ENCODE data around the gene TMEM223.
"Not testable (repeated sequence)": the region's sequence is repeated elsewhere in the genome, so short reads cannot be mapped to it uniquely, and the experiment has no call there.

TMEM223 gene

GRCh38 chr11:62799486-62799885 lies 7.7 kb upstream of the TMEM223 start:
- no peak for DNase-seq

DNA sequence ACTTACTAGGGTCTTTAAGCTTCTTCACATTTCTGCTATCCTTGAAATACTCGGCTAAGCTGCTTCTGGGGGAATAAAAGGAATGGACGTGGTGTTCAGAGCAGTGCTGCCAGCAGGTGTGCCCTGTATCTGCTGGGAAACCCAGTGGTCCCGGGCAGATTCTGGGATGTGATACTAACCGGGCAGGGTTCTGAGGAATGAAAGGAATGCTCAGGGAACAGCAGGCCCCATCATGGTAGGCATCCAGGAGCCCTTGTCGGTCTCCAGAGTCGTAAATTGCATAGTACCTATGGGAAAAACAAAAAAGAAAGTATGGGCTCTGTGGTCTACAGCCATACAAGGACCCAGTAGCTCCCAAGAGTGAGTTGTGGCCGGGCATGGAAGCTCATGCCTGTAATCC lies 4.5 kb upstream of the TMEM223 start:
- DNase-seq: no peak

DNA sequence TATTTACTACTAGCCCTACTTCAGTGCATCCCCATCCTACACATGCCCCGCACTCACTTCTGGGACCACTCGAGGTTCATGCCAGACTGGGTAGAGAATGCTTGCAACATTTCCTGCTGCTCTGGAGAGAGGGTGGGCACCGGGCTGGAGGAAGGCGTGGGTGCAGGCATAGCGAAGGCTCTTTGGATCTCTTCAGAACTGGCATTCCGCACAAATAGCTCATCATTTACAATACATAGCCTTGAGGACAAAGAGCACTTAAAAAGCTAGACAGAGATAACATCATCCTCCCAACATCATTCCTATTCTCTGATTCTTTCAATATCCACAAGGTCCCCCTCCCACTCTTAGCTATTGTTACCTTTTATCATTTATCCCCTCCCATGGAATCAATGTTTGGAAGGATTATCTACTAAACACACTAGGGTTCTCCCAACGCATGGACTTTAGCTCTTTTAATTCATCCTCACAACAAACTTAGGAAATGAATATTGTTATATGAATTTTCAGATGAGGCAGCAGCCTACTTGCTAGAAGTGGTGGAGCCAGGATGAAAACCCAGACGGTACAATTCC lies 2.5 kb upstream of the TMEM223 start:
- DNase-seq: no peak

- peak; percentile 37 for DNase-seq
These were observed 383 bp upstream of the TMEM223 start for GRCh38 chr11:62792202-62792575.

GRCh38 chr11:62789576-62789975 lies 2.2 kb downstream of the TMEM223 start:
- DNase-seq: no peak

DNA sequence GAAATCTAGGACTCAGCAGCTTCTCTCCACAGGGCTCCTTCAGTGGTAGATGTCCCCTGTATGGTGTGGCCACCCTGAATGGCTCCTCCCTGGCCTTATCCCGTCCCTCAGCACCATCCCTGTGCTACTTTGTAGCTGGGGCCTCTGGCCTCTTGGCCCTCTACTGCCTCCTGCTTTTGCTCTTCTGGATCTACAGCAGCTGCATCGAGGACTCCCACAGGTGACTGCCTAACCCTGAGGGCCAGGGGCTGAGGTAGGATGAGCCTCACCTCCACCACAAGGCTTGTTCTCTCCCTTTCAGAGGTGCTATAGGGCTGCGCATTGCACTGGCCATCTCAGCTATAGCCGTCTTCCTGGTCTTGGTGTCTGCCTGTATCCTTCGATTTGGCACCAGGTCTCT lies 2.8 kb downstream of the TMEM223 start:
- DNase-seq: no peak

DNA sequence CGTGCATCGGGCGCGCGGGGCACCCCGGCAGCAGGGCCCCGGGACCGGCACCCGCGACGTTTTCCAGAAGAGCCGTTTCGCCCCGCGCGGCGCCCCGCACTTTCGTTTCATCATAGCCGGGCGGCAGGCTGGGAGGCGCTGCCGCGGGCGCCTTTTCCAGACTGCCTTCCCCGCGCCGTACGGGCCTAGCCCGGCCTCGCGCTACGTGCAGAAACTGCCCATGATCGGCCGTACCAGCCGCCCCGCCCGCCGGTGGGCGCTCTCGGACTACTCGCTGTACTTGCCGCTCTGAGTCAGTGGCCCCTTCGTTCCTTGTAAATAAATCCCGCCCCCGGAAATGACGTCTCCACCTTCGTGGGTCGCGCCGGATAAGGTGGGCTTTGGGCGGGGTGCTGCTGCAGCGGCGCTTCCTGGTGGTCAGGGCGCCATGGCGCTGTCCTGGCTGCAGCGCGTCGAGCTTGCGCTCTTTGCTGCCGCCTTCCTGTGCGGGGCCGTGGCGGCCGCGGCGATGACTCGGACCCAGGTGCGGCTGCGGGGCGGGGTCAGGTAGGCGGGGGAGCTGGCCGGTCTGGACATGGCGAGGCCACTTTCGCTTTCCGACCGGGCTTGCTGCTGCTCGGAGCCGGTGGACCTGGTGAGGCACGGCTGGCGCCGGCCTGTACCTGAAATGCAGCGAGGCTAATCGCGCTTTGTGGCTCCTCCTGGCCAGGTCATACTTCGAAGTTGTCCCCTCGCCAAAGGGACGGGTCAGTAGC lies 4.6 kb downstream of the TMEM223 start, which contains the start of gene TMEM179B:
TMEM179B (plus strand) TSS at position 398 of the 755 bp plus-strand sequence; CDS start at position 428, 30 bp downstream.
- DNase-seq: peak; percentile 95

- peak; percentile 78 for DNase-seq
These were observed 5.3 kb downstream of the TMEM223 start for GRCh38 chr11:62786318-62787004.

GRCh38 chr11:62782753-62783152 lies 9.1 kb downstream of the TMEM223 start:
- no peak for DNase-seq

- no peak for DNase-seq
These were observed 13.4 kb downstream of the TMEM223 start for GRCh38 chr11:62778441-62778840.

DNA sequence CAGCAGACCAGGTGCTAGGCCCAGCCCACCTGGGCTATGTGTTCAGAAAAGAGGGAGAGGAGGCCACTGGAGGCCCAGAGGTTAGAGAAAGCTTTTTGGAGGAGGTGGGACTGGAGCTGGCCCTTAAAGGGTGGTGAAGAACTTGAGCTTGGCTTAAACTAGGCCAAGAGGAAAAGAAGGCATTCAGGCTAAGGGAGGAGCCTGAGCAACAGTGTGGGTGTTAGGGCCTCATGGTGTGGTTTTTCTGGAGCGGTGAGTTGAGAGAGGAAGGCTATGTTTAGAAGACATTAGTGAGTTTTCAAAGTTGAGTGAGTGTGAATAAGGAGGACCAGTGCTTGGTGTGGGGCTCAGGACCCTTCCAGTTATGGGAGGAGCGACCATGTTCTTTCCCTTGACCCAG lies 14.4 kb downstream of the TMEM223 start:
- no peak for DNase-seq

GRCh38 chr11:62775646-62776045 lies 16.2 kb downstream of the TMEM223 start:
- DNase-seq: no peak

- no peak for DNase-seq
These were observed 17.4 kb downstream of the TMEM223 start for GRCh38 chr11:62774407-62774806.

DNA sequence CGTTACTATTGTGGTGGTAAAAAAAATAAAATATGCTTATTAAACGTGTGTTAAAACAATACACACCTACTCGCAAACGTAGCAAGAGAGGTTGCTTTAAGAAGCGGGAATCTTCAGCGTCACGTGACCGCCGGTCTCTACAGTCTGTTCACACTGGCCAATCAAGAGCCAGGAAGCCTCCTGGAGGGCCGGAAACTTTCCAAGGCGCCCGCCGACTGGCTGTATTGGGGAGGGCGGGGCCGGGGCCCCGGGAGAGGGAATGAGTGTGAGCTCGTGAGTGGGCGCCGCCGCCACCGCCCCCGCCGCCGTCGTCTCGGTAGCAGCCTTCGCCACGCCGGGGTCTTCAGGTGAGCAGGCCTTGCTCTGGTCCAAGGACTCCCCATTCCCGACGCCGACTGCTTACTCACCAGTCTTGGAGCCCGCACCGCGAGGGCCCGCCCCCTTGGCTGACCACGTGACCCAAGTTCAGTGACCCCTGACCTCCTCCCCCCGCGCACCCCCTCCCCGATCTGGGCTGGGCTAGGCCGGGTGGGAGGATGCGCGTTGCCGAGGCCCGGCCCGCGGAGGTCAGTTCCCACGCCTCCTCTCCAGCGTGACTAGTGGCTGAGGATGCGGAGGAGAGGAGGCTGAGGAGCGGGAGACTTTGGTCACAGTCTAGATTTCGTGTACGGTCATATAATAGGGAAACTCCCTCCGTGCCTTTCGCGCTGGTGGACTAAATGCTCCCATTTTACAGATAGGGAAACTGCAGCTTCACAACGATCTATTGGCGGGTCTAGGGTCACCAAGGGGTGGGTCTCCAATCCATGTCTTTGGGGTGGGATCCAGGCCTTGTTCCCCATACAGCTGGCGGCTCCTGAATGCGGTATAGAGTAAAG lies 20.4 kb downstream of the TMEM223 start, which contains the start of gene TAF6L:
TAF6L (plus strand) TSS at position 253 of the 878 bp plus-strand sequence. CDS start 4,388 bp downstream, outside the sequence.
- DNase-seq: peak; percentile 89

DNA sequence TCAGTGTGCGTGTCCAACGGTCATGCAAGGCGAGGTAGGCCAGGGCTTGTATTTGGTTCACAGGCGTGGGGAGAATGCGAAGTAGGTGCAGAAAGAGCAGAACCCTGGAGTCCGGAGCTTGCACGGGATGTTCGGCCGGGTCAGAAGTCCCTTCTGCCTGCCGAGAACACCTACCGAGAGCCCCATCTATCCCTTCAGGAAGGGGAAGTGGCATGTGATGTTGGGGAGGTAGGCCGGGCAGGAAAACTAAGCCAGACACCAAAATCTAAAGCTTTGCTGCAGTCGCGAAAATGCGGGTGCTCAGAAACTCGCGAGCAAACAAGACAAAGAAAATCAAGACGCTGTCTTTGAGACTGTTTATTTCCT lies 21.0 kb downstream of the TMEM223 start:
- no peak for DNase-seq

DNA sequence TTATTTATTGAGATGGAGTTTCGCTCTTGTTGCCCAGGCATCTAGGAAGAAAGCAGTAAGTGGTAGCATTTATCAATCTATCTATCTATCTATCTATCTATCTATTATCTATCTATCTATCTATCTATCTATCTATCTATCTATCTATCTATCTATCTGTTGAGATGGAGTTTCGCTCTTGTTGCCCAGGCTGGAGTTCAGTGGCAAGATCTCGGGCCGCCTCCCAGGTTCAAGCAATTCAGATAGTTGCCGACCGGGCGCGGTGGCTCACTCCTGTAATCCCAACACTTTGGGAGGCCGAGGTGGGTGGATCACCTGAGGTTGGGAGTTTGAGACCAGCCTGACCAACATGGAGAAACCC lies 31.0 kb downstream of the TMEM223 start:
- not testable (repeated sequence) for DNase-seq

- no peak for DNase-seq
These were observed 33.7 kb downstream of the TMEM223 start for GRCh38 chr11:62757846-62758788.

GRCh38 chr11:62755086-62755615 lies 36.7 kb downstream of the TMEM223 start:
- DNase-seq: no peak

DNA sequence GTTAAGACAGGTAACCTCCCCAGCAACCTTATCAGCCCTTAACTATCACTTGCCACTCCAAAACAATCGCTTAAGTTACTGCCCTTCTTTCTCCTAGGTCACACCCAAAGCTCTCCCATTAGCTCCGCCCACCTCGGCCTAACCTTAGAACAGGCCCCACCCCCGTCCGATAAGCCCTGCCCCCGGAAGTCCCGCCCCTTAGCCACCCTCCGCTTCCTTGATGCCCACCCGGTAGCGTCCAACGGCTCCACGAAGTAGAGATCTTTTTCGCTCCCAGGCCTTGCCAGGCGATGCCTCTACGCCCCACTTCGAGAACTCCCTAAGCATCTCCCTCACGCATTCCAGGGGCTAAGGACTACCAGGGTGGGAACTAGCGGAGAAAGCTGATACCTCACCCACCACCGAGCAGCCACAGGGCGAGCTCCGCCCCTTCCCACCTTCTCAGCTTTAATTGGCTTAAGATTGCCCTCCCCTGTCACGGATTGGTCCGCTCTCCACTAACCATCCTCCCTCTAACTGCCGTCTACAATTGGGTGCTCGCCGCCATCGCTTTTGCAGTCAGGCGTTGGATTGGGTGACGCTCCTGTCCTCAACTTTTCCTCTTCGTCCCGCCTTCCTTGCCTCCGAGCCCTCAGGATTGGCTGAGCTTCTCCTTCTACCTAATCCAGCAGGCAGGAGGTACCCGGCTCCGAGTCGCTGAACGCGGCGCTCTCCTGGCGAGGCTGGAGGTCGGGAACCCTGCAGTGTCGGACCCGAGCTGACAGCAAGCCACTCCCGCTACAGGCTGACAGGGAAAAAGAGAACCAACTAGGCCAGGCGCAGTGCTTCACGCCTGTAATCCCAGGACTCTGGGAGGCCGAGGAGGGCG lies 37.8 kb downstream of the TMEM223 start, which contains the start of gene ZBTB3:
ZBTB3 (minus strand) TSS at position 425 of the 868 bp plus-strand sequence. CDS start 496 bp downstream, outside the sequence.
- DNase-seq: peak; percentile 91
